Liver (tissue), 3 donors: Measurements from ENCODE around the gene TUBG2.

ENCODE experiments used
- CTCF ChIP-seq: fragments of 150-350 bp; IDR thresholded peaks from 2 replicates; pipeline ENCODE4 v1.5.1; 2017; ENCODE audit warnings: improper control_type of control experiment, low read depth, low read length; ENCODE audit not compliant: missing input control
- EGR1 ChIP-seq, 2 donors: IDR thresholded peaks; 2 replicates each; pipeline ENCODE4 v1.6.1; 2016 to 2018; ENCODE audit warnings: antibody characterized with exemption in 2 of 2, low read depth in 2 of 2
- GABPA ChIP-seq, 2 donors: IDR thresholded peaks in 1 of 2; conservative IDR thresholded peaks in 1 of 2; 2 replicates each; pipeline ENCODE4 v1.6.1; 2016; ENCODE audit warnings: antibody characterized with exemption in 2 of 2, mild to moderate bottlenecking in 1 of 2, moderate library complexity in 1 of 2
- JUND ChIP-seq, 2 donors: IDR thresholded peaks; 2 replicates each; pipeline ENCODE4 v1.6.1; 2016; ENCODE audit warnings: antibody characterized with exemption in 2 of 2
- MAX ChIP-seq: IDR thresholded peaks from 2 replicates; pipeline ENCODE4 v1.6.1; 2016; ENCODE audit warnings: antibody characterized with exemption
- RAD21 ChIP-seq, 2 donors: IDR thresholded peaks; 2 replicates each; pipeline ENCODE4 v1.6.1; 2016; ENCODE audit warnings: antibody characterized with exemption in 2 of 2, mild to moderate bottlenecking in 2 of 2
- SP1 ChIP-seq: IDR thresholded peaks from 2 replicates; pipeline ENCODE4 v1.6.1; 2018; ENCODE audit warnings: antibody characterized with exemption, mild to moderate bottlenecking
- TAF1 ChIP-seq: conservative IDR thresholded peaks from 2 replicates; pipeline ENCODE4 v1.6.1; 2016; ENCODE audit warnings: antibody characterized with exemption, mild to moderate bottlenecking
- ZBTB33 ChIP-seq: IDR thresholded peaks from 2 replicates; pipeline ENCODE4 v1.6.1; 2016; ENCODE audit warnings: antibody characterized with exemption
- donor health status: healthy.
- donor health status: healthy.

- TF ChIP-seq CTCF (no peak), RAD21 (IDR thresholded peaks at IDR 0.05) (no peak), MAX (no peak), GABPA (IDR thresholded peaks at IDR 0.05 in 1 of 2, conservative IDR thresholded peaks at IDR 0.05 in 1 of 2) (no peak), JUND (IDR thresholded peaks at IDR 0.05) (no peak), ZBTB33 (no peak), EGR1 (IDR thresholded peaks at IDR 0.05; ENCODE audit: low read depth in 2 of 2) (no peak), TAF1 (no peak), SP1 (no peak)
Observed at GRCh38 chr17:42640121-42640520, 19.0 kb upstream of the TUBG2 start.
